ENCODE measurements around the gene TBC1D30.

GRCh38 chr12:64916411-64917261 lies 92.2 kb downstream of the TBC1D30 start:
- TF ChIP-seq, protein P1, sequence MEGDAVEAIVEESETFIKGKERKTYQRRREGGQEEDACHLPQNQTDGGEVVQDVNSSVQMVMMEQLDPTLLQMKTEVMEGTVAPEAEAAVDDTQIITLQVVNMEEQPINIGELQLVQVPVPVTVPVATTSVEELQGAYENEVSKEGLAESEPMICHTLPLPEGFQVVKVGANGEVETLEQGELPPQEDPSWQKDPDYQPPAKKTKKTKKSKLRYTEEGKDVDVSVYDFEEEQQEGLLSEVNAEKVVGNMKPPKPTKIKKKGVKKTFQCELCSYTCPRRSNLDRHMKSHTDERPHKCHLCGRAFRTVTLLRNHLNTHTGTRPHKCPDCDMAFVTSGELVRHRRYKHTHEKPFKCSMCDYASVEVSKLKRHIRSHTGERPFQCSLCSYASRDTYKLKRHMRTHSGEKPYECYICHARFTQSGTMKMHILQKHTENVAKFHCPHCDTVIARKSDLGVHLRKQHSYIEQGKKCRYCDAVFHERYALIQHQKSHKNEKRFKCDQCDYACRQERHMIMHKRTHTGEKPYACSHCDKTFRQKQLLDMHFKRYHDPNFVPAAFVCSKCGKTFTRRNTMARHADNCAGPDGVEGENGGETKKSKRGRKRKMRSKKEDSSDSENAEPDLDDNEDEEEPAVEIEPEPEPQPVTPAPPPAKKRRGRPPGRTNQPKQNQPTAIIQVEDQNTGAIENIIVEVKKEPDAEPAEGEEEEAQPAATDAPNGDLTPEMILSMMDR (IDR thresholded peaks at IDR 0.05): no peak
- no peak for TF ChIP-seq POLR2A (IDR thresholded peaks at IDR 0.05)

All from lower leg skin (tissue), 3 donors.